ENCODE measurements around the gene GALNT12.

GALNT12 gene

GRCh38 chr9:98882569-98882923, 75.1 kb downstream of the GALNT12 start:
- no peak for FAIRE-seq

DNA sequence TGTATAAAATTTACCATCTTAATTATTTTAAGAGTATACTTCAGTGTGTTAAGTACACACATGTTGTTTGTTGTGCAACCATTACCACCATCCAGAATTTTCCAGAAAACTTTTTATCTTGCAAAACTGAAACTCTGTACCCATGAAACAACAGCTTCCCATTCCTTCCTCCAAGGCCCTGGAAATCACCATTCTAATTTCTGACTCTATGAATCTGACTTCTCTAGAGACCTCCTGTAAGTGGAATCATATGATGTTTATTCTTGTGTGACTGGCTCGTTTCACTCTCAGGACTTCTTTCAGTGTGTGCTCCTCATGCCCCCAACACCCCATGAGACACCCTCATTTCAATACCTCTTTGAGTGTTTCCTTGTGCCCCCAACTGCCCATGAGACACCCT, 75.8 kb downstream of the GALNT12 start:
- FAIRE-seq, result no peak

DNA sequence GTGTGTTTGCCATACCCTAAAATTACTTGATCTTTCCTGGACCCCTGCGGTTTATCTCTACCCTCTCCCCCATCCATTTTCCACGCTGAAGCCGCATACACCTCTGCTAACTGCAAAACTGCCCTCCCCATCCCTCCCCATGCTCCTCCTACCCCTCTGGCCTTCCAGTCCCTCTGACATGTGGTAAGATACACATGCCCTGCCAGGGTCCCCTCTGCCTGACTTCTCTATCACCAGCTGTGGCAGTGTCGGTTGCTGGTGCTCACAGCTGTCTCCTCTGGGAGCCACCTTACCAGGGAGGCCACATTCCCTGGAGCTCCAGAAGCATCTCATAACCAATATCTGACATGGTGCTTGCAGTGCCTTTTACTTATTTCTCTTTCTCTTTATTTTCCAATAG, 77.4 kb downstream of the GALNT12 start:
- no peak for FAIRE-seq

GRCh38 chr9:98885575-98886295, 78.3 kb downstream of the GALNT12 start:
- no peak for FAIRE-seq

DNA sequence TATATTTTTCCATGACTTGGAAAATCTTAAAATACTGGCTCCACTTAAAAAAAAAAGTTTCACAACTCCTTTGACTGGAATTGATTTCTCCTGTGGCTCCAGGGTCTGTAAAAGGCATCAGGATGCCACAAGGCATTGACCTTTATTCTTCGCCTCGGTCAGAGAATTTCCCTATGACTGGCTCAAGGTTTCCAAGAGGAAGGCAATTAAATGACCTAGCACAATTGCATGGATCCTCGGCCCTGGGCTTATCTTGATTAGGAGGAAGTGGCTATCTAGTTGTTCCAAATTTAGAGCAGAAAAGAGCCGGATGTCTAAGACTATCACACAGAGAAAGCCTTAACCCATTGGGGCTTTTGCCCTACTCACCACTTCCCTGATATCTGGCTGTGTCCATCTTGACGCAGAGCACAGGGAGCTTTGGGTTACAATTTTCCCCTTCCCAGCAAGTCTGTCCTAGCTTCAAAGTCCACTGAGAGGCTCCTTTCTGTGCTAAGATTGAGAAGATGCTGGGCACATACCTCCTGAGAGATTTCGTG, 79.3 kb downstream of the GALNT12 start:
- no peak for FAIRE-seq

- no peak for FAIRE-seq
Measured at GRCh38 chr9:98887918-98888510, 80.5 kb downstream of the GALNT12 start.

DNA sequence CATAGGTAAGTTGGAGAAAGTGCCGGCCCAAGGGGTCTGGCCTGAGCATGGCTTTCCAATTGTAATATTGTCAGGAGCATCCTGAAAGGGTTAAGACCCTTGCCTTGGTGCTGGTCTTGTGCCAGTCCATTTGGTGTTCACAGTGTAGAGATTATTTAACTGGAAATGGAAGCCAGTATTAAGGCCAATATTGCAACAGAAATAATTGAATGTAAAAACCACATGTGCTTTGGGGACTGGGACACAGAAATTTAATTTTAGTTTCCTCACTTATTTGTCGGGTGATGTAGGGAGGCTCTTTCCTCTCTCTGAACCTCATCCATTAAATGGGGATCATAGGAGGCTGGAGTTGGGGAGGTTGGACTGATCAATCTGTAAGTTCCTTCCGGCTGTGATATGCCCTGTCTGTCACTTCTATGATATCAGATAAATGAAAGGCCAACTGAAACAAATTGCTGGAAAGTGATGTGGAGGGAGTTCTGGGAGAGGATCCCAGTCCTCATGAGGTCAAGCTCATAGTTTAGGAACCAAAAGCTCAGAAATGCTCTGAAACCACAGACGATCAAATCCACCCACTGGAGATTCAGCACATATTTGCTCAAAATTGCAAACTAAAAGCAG, 81.4 kb downstream of the GALNT12 start:
- FAIRE-seq, result no peak

GRCh38 chr9:98890256-98890655, 82.8 kb downstream of the GALNT12 start:
- FAIRE-seq, result no peak

DNA sequence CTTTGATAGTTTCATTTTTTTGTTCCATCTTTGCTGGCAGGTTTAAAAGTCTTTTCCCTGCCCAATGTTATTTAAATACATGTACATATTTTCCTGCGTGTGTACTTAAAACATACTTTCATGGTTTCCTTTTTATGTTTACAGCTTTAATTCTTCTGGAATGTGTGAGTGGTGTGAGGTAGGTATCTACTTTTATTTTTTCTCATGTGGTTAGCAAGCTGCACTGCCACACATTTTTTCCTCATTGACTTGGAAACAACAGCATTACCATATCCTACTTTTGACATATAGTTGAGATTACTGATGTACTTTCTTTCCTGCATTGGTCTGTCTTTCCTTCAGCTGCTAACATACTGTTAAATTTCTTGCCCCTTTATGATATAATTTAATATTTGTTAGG, 84.8 kb downstream of the GALNT12 start:
- FAIRE-seq, result no peak

DNA sequence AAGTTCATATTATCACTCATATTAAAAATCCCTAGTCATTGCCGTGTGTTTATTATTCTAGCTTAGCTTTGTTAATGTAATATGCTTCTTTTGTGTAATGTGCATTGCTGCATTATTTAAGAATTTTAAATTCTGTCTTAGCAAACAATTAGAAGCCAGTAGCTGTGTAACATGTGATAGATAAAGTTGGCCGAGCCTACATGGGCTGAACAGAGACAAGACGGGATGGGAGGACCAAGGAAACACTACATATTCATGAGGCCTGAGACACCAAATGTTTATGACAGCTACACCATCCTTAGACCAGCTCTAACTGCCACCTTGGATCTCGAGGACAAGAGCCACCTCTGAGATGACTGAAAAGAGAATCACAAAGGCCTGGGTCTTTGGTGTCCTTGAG, 85.2 kb downstream of the GALNT12 start:
- no peak for FAIRE-seq

DNA sequence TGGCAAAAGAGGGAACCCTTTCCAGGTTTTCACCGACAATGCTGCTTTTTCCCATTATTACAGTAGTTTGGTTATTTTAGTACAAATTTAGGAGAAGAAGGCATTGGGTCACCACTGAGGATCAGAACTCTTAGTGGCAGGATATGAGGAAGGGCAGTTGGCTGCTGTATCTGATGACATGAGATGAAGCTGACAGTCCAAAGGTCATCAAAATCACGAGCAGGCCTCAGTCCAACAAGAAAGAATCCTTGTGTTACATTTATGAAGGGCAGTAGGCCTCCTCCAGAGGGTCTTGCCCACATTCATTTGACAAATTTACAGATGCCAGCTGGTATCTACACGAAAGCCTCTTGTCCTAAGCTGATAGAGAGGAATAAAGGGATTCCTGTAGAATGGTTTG, 86.7 kb downstream of the GALNT12 start:
- no peak for FAIRE-seq

DNA sequence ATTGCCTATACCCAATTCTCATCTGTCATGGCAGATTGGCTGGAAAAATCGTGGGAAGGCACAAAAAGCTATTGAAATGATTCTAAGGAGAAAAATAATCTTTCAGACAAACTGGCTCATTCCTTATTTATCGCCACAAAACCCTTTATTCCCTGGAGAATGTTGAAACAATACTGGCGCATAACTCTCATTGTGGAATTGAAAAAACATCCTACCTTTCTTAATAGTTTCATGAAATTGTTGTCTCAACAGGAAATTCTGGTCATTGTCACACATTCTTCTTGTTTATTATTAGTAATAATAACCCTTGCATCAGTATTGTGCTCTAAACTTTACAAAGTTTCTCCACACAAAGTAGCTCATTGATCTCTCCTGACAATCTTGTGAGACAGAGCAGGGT, 87.3 kb downstream of the GALNT12 start:
- no peak for FAIRE-seq

DNA sequence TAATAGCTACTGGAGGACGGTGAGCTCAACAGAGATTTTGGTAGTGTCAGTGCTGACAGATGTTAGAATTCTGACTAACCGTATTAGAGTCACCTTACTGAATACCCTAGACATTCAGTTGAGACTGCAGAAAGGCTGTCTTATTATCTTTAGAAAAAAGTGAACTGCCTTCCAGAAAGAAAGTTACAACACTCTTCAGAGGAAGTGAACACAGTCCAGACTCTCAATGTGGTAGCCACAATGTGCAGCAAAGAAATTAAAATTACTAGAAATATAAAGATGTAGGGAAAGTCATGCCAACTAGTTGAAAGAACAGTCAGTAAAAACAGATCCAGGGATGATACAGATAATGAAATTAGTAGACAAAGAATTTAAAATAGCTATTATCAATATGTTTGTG, 89.2 kb downstream of the GALNT12 start:
- FAIRE-seq, result no peak

DNA sequence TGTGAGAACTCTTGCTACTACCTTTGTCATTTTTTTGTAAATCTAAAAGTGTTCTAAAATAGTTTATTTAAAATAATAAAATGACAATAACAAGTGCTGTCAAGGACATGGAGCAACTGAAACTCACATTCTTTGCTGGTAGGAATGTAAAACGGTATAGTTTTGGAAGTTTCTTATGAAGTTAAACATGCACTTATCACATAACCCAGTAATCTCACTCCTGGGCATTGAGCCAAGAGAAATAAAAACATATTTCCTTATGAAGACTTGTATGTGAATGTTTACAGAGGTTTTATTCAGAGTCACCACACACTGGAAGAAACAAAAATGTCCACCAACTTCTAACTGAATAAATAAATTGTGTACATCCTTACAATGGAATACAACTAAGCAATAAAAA, 90.3 kb downstream of the GALNT12 start:
- FAIRE-seq, result no peak

DNA sequence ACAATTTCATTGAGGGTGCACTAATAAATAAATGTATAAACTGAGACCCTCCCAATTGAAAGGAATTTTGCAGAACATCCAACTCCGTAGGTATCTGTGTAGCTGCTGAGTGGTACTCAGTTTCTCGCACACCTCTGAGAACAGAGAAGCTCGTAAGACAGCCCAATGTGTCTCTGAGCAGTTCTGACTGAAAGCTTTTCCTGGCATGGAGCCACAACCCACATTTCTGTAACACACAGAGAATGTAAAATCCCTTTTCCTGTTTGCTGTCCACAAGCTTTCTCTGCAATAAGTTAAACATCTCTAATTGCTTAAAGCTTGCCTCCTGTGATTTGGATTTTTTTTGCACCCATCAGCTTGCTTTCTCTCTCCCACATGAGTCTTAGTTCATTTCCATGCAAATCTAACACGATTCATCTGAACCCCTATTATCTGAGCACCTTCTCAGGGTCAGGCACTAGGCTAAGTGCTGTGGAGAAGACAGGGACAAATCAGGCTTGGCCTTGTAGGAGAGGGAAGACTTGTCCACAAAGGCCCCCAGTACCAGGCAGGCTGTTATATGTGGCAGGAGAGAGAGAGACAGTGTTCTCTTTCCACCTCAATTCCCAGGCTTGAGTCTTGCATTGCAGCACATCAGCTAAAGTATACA, 92.1 kb downstream of the GALNT12 start:
- FAIRE-seq, result no peak

All from colon (tissue), 2 donors.